Stimulated activated CD8-positive, alpha-beta memory T cell treated with anti-CD3 and anti-CD28 coated beads, Interleukin-2, amount 100 ng/mL, for 1 hour (primary cell): ENCODE measurements around the gene ADGRE3.
A peak's percentile ranks its signal among the peaks of the same experiment; 100 is the strongest.

Experiments
- DNase-seq, 2 donors: peaks; one replicate each; pipeline ENCODE4 v3.0.0-alpha.2; 2020; ENCODE audit warnings: low read depth in 2 of 2

The ADGRE3 gene, protein sequence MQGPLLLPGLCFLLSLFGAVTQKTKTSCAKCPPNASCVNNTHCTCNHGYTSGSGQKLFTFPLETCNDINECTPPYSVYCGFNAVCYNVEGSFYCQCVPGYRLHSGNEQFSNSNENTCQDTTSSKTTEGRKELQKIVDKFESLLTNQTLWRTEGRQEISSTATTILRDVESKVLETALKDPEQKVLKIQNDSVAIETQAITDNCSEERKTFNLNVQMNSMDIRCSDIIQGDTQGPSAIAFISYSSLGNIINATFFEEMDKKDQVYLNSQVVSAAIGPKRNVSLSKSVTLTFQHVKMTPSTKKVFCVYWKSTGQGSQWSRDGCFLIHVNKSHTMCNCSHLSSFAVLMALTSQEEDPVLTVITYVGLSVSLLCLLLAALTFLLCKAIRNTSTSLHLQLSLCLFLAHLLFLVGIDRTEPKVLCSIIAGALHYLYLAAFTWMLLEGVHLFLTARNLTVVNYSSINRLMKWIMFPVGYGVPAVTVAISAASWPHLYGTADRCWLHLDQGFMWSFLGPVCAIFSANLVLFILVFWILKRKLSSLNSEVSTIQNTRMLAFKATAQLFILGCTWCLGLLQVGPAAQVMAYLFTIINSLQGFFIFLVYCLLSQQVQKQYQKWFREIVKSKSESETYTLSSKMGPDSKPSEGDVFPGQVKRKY

DNA sequence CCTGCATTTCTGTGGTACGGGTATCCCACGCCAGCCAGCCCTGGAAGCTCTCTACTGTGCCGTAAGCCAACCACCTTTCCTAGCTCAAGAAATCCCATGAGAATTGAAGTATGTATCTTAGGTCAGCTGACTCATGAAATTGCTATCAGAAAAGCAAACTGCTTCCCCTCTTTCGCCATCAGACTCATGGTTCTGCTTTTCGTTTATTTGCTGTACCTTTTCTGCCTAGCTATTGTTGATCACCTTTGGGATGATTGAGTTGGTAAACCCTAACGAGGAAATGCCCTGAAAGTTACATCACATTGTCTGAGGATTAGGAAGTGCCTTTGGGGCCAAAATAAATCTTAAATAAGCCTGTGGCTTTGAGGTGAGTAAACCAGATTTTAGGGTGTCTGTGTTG lies at the start of gene ADGRE3:
TSS of gene ADGRE3 (minus strand) at position 81 of the 400 bp plus-strand sequence. CDS start at position 7, 74 bp downstream.
- DNase-seq = no peak

DNA sequence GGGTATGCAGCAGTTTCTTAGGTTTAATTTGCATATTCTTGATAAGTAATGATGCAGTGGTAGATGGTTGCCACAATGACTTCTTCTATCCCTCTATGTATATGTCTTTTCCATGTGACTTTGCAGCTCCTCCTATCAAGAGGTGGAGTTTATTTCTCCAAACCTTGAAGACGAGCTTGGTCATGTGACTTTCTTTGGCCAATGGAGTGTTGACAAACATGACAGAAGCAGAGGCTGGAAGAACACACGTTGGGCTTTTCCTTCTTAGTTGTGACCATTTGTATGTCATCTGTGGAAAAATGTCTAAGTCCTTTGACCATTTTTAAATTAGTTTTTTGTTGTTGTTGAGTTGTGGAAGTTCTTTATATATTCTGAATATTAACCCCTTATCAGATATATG lies 47.5 kb upstream of the ADGRE3 start:
- DNase-seq = no peak

DNA sequence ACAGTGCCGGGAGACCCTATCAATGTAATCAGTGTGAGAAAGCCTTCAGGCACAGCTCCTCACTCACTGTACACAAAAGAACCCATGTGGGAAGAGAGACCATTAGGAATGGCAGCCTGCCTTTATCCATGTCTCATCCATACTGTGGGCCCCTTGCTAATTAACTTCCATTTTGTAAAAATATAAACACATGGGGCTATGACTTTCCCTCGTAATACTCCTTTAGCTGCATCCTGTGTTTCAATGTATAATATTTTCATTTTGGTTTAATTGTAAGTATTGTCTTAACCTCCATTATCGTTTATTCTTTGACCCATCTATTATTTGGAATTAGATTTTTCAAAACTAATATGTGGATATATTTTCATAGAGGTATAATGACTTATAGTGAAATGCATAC lies 44.5 kb upstream of the ADGRE3 start:
- DNase-seq = no peak

DNA sequence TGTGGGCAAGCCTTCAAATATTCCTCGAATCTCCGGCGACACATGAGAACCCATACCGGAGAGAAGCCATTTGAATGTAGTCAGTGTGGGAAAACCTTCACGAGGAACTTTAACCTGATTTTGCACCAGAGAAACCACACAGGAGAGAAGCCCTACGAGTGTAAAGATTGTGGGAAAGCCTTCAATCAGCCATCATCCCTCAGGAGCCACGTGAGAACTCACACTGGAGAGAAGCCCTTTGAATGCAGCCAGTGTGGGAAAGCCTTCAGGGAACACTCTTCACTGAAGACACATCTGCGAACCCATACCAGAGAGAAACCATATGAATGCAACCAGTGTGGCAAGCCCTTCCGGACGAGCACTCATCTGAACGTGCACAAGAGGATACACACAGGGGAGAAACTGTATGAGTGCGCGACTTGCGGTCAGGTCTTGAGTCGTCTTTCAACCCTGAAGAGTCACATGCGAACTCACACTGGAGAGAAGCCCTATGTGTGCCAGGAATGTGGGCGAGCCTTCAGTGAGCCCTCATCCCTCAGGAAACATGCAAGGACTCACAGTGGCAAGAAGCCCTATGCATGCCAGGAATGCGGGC lies 44.0 kb upstream of the ADGRE3 start:
- DNase-seq = no peak

DNA sequence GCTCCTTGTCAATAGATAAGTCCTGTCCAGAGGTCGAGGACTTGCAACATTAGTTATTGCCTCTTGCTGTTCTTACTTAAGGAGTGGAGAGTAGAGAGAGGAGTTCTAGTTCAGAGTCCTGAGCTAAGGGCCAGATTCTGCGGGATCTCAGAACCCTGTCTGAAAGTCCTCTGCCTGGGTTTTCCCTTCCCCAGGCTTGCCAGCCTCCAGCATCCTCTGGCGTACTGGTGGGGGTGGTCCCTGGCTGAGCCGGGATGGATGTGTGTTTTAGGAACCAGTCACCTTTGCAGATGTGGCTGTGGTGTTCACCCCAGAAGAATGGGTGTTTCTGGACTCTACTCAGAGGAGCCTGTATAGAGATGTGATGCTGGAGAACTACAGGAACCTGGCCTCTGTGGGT lies 41.2 kb upstream of the ADGRE3 start:
- DNase-seq = no peak

DNA sequence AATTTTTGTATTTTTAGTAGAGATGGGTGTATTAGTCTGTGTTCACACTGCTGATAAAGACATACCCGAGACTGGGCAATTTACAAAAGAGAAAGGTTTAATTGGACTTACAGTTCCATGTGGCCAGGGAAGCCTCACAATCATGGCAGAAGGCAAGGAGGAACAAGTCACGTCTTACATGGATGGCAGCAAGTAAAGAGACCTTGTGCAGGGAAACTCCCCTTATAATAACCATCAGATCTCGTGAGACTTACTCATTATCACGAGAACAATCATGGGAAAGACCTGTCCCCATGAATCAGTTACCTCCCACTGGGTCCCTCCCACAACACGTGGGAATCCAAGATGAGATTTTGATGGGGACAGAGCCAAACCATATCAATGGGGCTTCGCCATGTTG lies 29.8 kb upstream of the ADGRE3 start:
- no peak for DNase-seq

DNA sequence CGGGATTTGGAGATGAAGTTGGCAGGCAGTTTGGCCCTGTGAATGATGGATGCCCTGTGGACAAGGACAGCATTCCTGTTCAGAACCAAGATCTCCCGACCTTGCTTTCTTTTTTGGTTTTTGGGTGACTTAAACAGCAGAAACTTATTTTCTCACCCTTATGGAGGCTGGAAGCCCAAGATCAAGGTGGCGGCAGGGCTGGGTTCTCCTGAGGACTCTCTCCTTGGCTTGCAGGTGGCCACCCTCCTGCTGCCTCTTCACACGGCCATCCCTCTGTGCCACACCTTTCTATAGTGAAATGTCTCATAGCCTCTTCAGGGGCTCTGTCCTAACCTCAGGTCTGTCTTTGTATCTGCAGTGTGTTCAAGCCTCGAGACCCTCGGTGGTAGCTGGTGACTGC lies 29.2 kb upstream of the ADGRE3 start:
- DNase-seq = no peak

DNA sequence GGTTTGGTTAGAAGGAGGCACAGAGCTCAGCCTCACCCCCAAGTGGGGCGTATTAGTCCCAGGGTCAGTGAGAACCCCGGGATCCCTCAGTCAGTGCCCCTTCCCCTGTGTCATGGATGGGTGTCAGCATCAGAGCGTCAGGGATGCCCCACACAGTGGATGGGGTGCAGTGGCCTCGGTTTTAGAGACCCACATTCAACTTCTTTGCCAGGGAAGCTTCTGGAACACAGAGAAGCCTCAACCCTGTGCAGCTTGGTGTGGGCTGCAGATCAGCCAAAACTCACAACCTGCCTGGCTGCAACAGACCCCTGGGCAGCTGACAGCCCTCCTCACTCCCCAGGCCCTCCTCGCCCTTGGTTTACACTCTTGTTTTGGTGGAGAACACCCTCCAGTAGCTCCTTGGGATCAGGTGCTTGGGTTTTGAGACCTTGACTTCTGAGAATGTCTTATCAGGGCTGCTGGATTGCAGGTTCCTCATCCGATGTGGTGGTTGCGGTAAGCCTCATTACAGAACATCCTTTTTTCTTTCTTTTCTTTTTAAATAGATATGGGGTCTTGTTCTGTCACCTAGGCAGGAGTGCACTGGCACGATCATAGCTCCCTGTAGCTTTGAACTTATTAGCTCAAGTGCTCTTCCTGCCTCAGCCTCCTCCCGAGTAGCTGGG lies 26.2 kb upstream of the ADGRE3 start:
- no peak for DNase-seq

DNA sequence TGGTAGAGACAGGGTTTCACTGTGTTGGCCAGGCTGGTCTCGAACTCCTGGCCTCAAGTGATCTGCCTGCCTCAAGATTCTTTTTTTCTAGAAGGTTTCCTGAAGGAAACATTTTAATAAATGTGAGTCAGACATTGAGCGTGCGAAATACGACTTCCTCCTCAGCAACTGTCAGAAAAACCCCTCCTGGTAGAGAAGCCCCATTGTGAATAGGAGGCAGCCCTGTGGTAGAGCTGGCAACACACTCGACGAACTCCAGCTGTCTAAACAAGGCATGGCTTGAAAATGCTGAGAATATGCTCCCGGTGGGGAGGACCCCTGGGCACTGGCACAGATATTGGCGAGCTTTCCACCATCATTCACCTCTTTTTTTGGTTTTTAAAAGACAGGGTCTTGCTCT lies 25.0 kb upstream of the ADGRE3 start:
- DNase-seq = no peak

DNA sequence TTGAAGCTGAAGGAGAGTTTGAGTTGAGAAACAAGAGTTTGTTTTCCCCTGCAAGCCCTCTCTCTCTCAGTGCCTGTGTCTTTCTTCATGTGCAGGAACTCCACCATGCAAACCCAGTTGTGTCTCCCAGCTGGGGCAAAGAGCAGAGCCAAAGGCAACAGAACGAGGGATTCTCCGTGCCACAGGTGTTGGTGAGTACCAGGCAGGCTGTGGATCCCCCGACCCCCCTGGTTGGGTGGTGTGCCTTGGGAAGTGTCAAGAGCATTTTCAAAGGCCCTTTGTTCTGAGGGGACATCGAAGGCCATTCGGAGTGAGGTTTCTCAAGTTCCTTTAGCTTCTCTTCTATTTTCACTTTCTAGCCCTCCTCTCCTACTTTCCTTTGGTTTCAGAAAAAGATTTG lies 20.8 kb upstream of the ADGRE3 start:
- DNase-seq = no peak

DNA sequence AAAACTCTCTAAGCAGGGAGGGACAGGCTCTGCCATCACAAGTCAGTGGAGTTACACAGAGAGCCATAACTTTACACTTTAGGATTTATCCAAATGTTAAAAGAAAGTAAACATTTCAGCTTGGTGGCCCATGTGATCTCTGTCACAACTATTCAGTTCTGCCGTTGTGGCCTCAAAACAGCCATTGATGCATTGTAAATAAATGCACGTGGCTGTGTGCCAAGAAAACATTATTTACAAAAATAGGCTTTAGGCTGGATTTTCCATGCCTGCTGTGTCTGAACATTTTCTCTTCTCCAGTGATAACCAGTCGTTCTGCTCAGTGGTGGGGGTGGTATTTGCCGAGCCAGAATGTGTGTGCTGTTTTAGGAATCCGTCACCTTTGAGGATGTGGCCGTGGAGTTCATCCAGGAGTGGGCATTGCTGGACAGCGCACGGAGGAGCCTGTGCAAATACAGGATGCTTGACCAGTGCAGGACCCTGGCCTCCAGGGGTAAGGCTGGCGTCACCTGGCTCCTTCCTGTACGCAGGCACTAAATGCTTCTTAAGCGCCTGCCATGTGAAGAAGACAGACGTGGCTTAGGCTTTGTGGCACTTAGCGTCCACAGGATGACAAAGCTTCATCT lies 20.1 kb upstream of the ADGRE3 start:
- no peak for DNase-seq

DNA sequence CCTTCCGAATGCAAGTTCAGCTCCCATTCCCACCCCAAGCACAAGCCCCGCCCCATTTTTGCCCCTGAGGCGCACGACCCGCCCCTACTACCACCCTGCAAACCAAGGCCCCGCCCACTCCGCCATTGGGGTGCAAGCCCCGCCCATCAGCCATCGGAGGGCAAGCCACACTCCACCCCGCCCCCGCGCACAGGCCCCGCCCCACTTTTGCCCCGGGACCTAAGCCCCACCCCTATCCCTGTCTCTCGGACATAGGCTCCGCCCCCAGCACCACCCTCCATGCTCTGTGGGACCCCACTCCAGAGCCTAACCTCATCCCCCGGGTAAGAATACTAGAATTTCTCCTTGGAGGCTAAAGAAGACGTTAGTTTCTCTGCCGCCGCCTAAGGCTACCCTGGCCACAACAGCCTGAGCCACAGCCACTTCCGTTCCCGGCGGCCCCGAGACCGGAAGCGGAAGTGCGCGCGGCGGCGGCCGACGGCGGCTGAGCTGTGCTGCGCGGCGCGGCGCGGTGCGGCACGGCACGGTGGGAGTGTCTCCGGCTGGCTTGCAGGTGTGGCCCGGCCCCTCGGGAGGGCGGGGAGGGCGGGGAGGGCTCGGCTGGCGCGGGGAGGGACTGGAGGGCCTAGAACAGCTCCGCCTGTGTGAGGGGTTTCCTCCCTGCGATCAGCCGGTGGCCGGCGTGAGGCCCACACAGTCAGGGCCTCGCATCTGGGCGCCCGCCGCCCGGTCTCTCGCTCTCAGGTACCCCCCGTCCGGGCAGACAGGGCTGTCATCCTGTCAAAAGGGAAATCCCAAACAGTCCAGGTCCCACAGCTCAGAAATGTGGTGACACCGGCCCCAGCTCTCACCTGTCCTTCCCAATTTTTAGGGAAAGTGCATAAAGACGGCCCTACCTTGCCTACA lies 15.2 kb upstream of the ADGRE3 start, which contains the start of gene ZNF333:
TSS of gene ZNF333 (plus strand) at position 451 of the 906 bp plus-strand sequence. CDS start 3,444 bp downstream, outside the sequence.
- peak; percentile 97 to 98 for DNase-seq

DNA sequence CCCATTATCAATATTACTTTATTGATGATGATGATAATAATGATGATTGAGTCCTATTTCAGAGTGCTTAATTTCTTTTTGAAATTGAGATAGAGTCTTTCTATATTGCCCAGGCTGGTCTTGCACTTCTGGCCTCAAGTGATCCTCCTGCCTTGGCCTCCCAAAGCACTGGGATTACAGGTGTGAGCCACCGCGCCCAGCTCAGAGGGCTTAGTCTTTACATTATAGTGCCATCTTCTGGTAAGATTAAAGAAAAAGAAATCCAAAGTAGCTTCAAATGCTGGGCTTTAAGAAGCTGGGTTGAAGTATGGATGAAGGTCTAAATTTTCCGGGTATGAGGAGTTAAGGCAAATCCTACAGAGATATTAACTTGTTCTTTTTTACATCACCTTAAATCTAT lies 11.8 kb upstream of the ADGRE3 start:
- DNase-seq = no peak

DNA sequence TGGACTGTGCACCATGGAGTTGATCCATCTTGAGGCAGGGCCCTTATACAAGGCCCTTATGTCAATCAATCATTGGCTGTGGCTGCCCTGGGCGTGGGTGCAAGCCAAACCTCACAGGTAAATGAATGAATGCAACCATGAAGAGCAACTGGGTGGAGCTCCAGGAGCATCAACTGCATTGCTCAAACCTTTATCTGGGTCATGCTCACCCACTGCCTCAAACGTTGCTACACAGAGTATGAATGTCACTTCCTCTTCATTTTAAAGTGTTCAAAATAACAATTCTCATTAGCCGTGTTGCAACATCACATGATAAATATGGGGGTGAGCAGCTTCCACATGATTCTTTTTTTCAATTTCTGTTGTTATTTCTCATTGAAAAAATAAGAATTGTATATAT lies 8.8 kb upstream of the ADGRE3 start:
- no peak for DNase-seq

DNA sequence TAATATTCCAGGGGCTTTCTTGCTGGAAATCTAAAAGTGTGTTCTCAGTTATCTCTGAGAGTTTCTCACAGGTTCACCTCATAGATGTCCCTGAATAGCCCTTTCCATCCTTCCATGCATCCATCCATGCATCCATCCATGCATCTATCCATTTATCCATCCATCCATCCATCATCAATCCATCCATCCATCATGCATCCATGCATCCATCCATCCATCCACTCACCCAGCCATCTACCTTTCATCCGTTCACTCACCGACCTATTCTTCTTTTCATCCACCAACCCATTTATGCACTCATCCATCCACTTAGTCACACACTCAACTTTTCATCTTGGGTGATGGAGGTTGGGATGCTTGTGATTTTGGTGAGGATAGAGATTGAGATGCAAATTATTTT lies 7.4 kb upstream of the ADGRE3 start:
- no peak for DNase-seq

DNA sequence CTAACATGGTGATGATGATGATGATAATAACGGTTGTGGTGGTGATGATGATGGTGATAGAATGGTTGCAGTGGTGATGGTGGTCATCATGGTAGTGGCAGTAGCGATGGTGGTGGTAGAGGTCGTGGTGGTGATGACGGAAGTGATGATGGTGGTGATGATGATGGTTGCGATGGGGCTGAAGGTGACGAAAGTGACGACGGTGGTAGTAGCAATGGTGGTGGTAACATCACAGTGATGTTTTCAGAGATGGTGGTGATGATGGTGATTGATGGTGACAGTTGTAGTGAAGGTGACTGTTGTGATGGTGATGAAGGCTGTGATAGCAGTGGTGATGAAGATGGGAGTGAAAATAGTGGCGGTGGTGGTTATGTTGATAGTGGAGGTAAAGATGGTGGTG lies 3.6 kb upstream of the ADGRE3 start:
- DNase-seq = no peak

DNA sequence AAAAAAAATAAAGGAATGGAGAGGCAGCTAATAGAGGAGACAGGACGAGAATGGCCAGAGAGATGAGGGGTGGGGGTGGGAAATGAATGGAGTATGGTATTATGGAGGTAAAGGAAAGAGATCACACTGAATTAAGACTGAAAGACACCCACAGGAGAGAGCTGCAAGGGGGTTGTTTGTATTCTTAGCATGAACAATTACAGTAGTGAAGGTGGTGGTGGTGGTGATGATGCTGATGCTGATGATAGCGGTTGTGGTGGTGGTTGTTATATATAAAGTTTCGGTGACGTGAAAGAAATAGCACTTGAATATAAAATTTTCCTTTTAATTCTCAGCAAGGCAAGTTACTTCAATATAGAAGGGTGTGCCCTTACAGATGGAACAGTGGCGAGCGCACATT lies 2.8 kb upstream of the ADGRE3 start:
- no peak for DNase-seq

DNA sequence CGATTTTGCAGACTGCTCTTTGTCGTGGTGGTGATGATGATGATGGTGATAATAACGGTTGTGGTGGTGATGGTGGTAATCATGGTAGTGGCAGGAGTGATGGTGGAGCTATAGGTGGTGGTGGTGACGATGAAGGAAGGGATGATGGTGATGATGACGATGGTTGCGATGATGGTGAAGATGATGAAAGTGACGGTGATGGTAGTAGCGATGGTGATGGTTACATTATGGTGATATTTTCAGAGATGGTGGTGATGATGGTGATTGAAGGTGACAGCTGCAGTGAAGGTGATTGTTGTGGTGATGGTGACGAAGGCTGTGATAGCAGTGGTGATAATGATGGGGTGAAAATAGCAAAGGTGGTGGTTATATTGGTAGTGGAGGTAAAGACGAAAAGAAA lies 2.1 kb upstream of the ADGRE3 start:
- no peak for DNase-seq

DNA sequence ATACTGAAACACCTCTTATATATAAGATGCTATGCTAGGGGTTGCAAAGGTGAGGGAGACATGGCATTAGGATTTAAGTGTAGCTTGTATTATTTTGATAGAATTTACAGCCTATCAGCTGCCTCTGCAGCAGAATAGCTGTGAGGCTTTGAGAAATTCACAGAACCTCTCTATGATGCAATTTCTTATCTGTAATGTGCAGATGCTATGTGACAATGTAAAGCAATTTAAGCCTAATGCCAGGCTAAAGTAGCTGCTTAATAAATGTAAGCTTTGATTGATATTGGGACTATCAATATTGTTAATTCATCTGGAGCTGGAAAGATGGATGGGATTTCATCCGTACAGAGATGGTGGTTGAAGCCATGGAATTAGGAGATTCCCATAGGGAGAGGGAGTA lies 1.6 kb downstream of the ADGRE3 start:
- DNase-seq = no peak

DNA sequence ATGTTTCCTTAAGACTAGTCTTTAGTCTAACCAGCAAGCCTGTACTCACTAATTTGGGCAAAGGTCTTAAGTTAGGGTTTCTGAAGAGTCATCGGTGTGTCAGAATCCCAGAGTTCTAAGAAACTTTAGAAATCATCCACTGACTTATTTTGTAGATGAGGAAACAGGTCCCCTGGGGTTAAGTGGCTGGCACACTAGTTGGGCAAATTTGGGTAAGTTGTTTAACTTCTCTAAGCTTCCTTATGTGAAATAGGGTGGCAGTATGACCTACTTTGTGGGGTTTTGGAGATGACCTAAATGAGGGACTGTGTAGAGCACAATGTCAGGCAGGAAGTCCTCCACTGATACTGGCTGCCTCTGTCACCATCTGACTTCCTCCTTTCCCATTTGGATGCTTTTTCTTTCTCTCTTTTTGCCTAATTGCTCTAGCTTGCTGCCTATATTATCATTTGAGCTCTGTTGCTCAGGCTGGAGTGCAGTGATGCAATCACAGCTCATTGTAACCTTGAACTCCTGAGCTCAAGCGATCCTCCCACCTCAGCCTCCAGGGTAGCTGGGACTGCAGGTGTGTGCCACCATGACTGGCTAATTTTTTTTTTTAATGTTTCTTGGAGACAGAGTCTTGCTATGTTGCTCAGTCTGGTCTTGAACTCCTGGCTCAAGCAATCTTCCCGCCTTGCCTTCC lies 2.3 kb downstream of the ADGRE3 start:
- DNase-seq = no peak
